Measurements from ENCODE around the gene SLC6A11.

SLC6A11 gene

GRCh38 chr3:10970306-10970960 lies 154.4 kb downstream of the SLC6A11 start:
- H2AK5ac ChIP-seq (ENCODE audit: low read length): no peak overlapping the region
- H3K79me2 ChIP-seq (ENCODE audit: control insufficient read depth, insufficient read depth, low read length): no peaks in the 10 kb centered on the region
- no peaks in the 10 kb centered on the region for H3K79me1 ChIP-seq (ENCODE audit: low read length)
- no peaks in the 10 kb centered on the region for H3K4me1 ChIP-seq (ENCODE audit: control insufficient read depth, low read depth, low read length)
- H2BK15ac ChIP-seq (replicated peaks; ENCODE audit: low read depth): no peak overlapping the region
- H3K18ac ChIP-seq (ENCODE audit: low read length): no peak overlapping the region
- WGBS (ENCODE audit: extremely low coverage, insufficient coverage, low lambda C conversion rate): no CpG with 5 or more reads among the region's 5 CpGs
- H3K9ac ChIP-seq (ENCODE audit: low read length): no peak overlapping the region
- H3K23ac ChIP-seq (ENCODE audit: low read length): no peak overlapping the region
- H3K56ac ChIP-seq (ENCODE audit: low read length): no peak overlapping the region
- H4K8ac ChIP-seq (ENCODE audit: low read depth, low read length): no peak overlapping the region
- H3K4ac ChIP-seq (ENCODE audit: low read depth, low read length): no peak overlapping the region
- H3K27me3 ChIP-seq (ENCODE audit: insufficient read depth, low read length, poor library complexity): no peaks in the 10 kb centered on the region
- H2BK5ac ChIP-seq (ENCODE audit: low read length): no peak overlapping the region
- no peaks in the 10 kb centered on the region for H3K36me3 ChIP-seq (ENCODE audit: control insufficient read depth, insufficient read depth, low read length)
- no peak for DNase-seq
- no peak overlapping the region for H3K4me2 ChIP-seq (ENCODE audit: low read length)
- no peak overlapping the region for H3K4me3 ChIP-seq (ENCODE audit: low read length)
- no peak overlapping the region for H4K5ac ChIP-seq (ENCODE audit: low read length)
- H3K27ac ChIP-seq (ENCODE audit: low read depth, low read length): no peak overlapping the region
- no peak overlapping the region for H2BK120ac ChIP-seq (ENCODE audit: low read depth, low read length)

GRCh38 chr3:10972072-10972782 lies 156.2 kb downstream of the SLC6A11 start:
- no peaks in the 10 kb centered on the region for H3K4me1 ChIP-seq (ENCODE audit: control insufficient read depth, low read depth, low read length)
- H4K8ac ChIP-seq (ENCODE audit: low read depth, low read length): no peak overlapping the region
- H3K79me1 ChIP-seq (ENCODE audit: low read length): no peaks in the 10 kb centered on the region
- H2AK5ac ChIP-seq (ENCODE audit: low read length): no peak overlapping the region
- H4K5ac ChIP-seq (ENCODE audit: low read length): no peak overlapping the region
- no peak overlapping the region for H3K4ac ChIP-seq (ENCODE audit: low read depth, low read length)
- H3K36me3 ChIP-seq (ENCODE audit: control insufficient read depth, insufficient read depth, low read length): no peaks in the 10 kb centered on the region
- no peaks in the 10 kb centered on the region for H3K79me2 ChIP-seq (ENCODE audit: control insufficient read depth, insufficient read depth, low read length)
- no peak overlapping the region for H3K4me3 ChIP-seq (ENCODE audit: low read length)
- no peak overlapping the region for H3K27ac ChIP-seq (ENCODE audit: low read depth, low read length)
- no peak overlapping the region for H2BK120ac ChIP-seq (ENCODE audit: low read depth, low read length)
- no CpG with 5 or more reads among the region's 10 CpGs for WGBS (ENCODE audit: extremely low coverage, insufficient coverage, low lambda C conversion rate)
- H3K56ac ChIP-seq (ENCODE audit: low read length): no peak overlapping the region
- H2BK5ac ChIP-seq (ENCODE audit: low read length): no peak overlapping the region
- H3K27me3 ChIP-seq (ENCODE audit: insufficient read depth, low read length, poor library complexity): no peaks in the 10 kb centered on the region
- no peak overlapping the region for H3K4me2 ChIP-seq (ENCODE audit: low read length)
- no peak for DNase-seq
- H3K18ac ChIP-seq (ENCODE audit: low read length): no peak overlapping the region
- H3K9ac ChIP-seq (ENCODE audit: low read length): no peak overlapping the region
- no peak overlapping the region for H2BK15ac ChIP-seq (replicated peaks; ENCODE audit: low read depth)
- H3K23ac ChIP-seq (ENCODE audit: low read length): peak overlapping the region; percentile 59

- Histone ChIP-seq H3K9ac (ENCODE audit: low read length) (no peak overlapping the region), H3K27ac (ENCODE audit: low read depth, low read length) (no peak overlapping the region), H2AK5ac (ENCODE audit: low read length) (no peak overlapping the region), H3K4me3 (ENCODE audit: low read length) (no peak overlapping the region), H4K5ac (ENCODE audit: low read length) (no peak overlapping the region), H2BK5ac (ENCODE audit: low read length) (no peak overlapping the region), H3K36me3 (ENCODE audit: control insufficient read depth, insufficient read depth, low read length) (no peaks in the 10 kb centered on the region), H3K79me1 (ENCODE audit: low read length) (no peaks in the 10 kb centered on the region), H3K4me1 (ENCODE audit: control insufficient read depth, low read depth, low read length) (peaks cover 3% of the 10 kb centered on the region), H3K56ac (ENCODE audit: low read length) (no peak overlapping the region), H4K8ac (ENCODE audit: low read depth, low read length) (no peak overlapping the region), H3K4ac (ENCODE audit: low read depth, low read length) (no peak overlapping the region), H3K23ac (ENCODE audit: low read length) (no peak overlapping the region), H3K4me2 (ENCODE audit: low read length) (no peak overlapping the region), H2BK120ac (ENCODE audit: low read depth, low read length) (no peak overlapping the region), H2BK15ac (replicated peaks; ENCODE audit: low read depth) (no peak overlapping the region), H3K79me2 (ENCODE audit: control insufficient read depth, insufficient read depth, low read length) (no peaks in the 10 kb centered on the region), H3K18ac (ENCODE audit: low read length) (no peak overlapping the region), H3K27me3 (ENCODE audit: insufficient read depth, low read length, poor library complexity) (no peaks in the 10 kb centered on the region)
- no peak for DNase-seq
- no CpG with 5 or more reads among the region's 13 CpGs for WGBS (ENCODE audit: extremely low coverage, insufficient coverage, low lambda C conversion rate)
Measured at GRCh38 chr3:10973046-10973595, 157.1 kb downstream of the SLC6A11 start.

- H2BK120ac ChIP-seq (ENCODE audit: low read depth, low read length): no peak overlapping the region
- H4K8ac ChIP-seq (ENCODE audit: low read depth, low read length): no peak overlapping the region
- H3K23ac ChIP-seq (ENCODE audit: low read length): no peak overlapping the region
- H3K9ac ChIP-seq (ENCODE audit: low read length): no peak overlapping the region
- H4K5ac ChIP-seq (ENCODE audit: low read length): no peak overlapping the region
- no peak overlapping the region for H3K27ac ChIP-seq (ENCODE audit: low read depth, low read length)
- H3K18ac ChIP-seq (ENCODE audit: low read length): no peak overlapping the region
- no peak overlapping the region for H2BK15ac ChIP-seq (replicated peaks; ENCODE audit: low read depth)
- H3K36me3 ChIP-seq (ENCODE audit: control insufficient read depth, insufficient read depth, low read length): no peaks in the 10 kb centered on the region
- no peak overlapping the region for H3K56ac ChIP-seq (ENCODE audit: low read length)
- H2AK5ac ChIP-seq (ENCODE audit: low read length): no peak overlapping the region
- H3K4ac ChIP-seq (ENCODE audit: low read depth, low read length): no peak overlapping the region
- H3K4me3 ChIP-seq (ENCODE audit: low read length): no peak overlapping the region
- no peak overlapping the region for H3K4me2 ChIP-seq (ENCODE audit: low read length)
- no peak for DNase-seq
- no peaks in the 10 kb centered on the region for H3K79me1 ChIP-seq (ENCODE audit: low read length)
- no peaks in the 10 kb centered on the region for H3K27me3 ChIP-seq (ENCODE audit: insufficient read depth, low read length, poor library complexity)
- H3K79me2 ChIP-seq (ENCODE audit: control insufficient read depth, insufficient read depth, low read length): no peaks in the 10 kb centered on the region
- WGBS (ENCODE audit: extremely low coverage, insufficient coverage, low lambda C conversion rate): no CpG with 5 or more reads among the region's 7 CpGs
- H2BK5ac ChIP-seq (ENCODE audit: low read length): no peak overlapping the region
- H3K4me1 ChIP-seq (ENCODE audit: control insufficient read depth, low read depth, low read length): peaks cover 4% of the 10 kb centered on the region
Measured at GRCh38 chr3:10974131-10974530, 158.1 kb downstream of the SLC6A11 start.

- Histone ChIP-seq H4K8ac (ENCODE audit: low read depth, low read length) (no peak overlapping the region), H2BK120ac (ENCODE audit: low read depth, low read length) (no peak overlapping the region), H2AK5ac (ENCODE audit: low read length) (no peak overlapping the region), H2BK15ac (replicated peaks; ENCODE audit: low read depth) (no peak overlapping the region), H3K4ac (ENCODE audit: low read depth, low read length) (no peak overlapping the region), H3K23ac (ENCODE audit: low read length) (no peak overlapping the region), H3K4me3 (ENCODE audit: low read length) (no peak overlapping the region), H3K79me1 (ENCODE audit: low read length) (no peaks in the 10 kb centered on the region), H3K27me3 (ENCODE audit: insufficient read depth, low read length, poor library complexity) (no peaks in the 10 kb centered on the region), H3K27ac (ENCODE audit: low read depth, low read length) (no peak overlapping the region), H2BK5ac (ENCODE audit: low read length) (no peak overlapping the region), H3K4me1 (ENCODE audit: control insufficient read depth, low read depth, low read length) (peaks cover 4% of the 10 kb centered on the region), H3K36me3 (ENCODE audit: control insufficient read depth, insufficient read depth, low read length) (no peaks in the 10 kb centered on the region), H3K79me2 (ENCODE audit: control insufficient read depth, insufficient read depth, low read length) (no peaks in the 10 kb centered on the region), H4K5ac (ENCODE audit: low read length) (no peak overlapping the region), H3K4me2 (ENCODE audit: low read length) (no peak overlapping the region), H3K56ac (ENCODE audit: low read length) (no peak overlapping the region), H3K9ac (ENCODE audit: low read length) (no peak overlapping the region), H3K18ac (ENCODE audit: low read length) (no peak overlapping the region)
- no peak for DNase-seq
- WGBS (ENCODE audit: extremely low coverage, insufficient coverage, low lambda C conversion rate): no CpG with 5 or more reads among the region's 7 CpGs
Measured at GRCh38 chr3:10974746-10975375, 158.8 kb downstream of the SLC6A11 start.
